OCI-LY3 (cell line): ENCODE results near the gene CBX1.

Experiments
- CTCF ChIP-seq: fragments of 200-600, 300-600 bp; sonication (generic); IDR thresholded peaks from 2 replicates; pipeline ENCODE4 v1.5.1; 2014; ENCODE audit warnings: antibody characterized with exemption, low read length, low read depth
- EZH2phosphoT487 ChIP-seq: fragments of 200-600 bp; shearing (Covaris generic); IDR thresholded peaks from 2 replicates; pipeline ENCODE4 v1.6.1; 2018; ENCODE audit warnings: antibody characterized with exemption, mixed run types, low read depth

GRCh38 chr17:48132385-48132784 lies 31.1 kb upstream of the CBX1 start:
- TF ChIP-seq CTCF (no peak), EZH2phosphoT487 (no peak)
